Upper lobe of left lung (tissue), 6 donors: ENCODE results near the gene RETN. TPM values are rescaled to one million over a fixed set of nuclear protein-coding genes. Genes with fewer than 3 reads are reported as not detected.
A peak's percentile ranks its signal among the peaks of the same experiment; 100 is the strongest.

Experiments used
- ATAC-seq, 2 donors: fragments of 200-7000 bp; cut with Tn5 transposase; one replicate each; pipeline ENCODE4 v1.9.1; 2022; ENCODE audit warnings: mild to moderate bottlenecking in 2 of 2, moderate library complexity in 2 of 2; ENCODE audit not compliant: low FRiP score in 2 of 2
- DNase-seq, 2 donors: peaks; one replicate each; pipeline ENCODE4 v3.0.0-alpha.2; 2019 to 2020
- H3K27ac ChIP-seq, 4 donors: fragments of 200-600 bp; sonication (generic); one replicate each; pipeline ENCODE4 v1.5.1; 2016 to 2019
- H3K27me3 ChIP-seq, 4 donors: fragments of 200-600 bp; sonication (generic); one replicate each; pipeline ENCODE4 v1.5.1; 2017 to 2019
- H3K36me3 ChIP-seq, 4 donors: fragments of 200-600 bp; sonication (generic); one replicate each; pipeline ENCODE4 v1.5.1; 2016 to 2019
- H3K4me1 ChIP-seq, 4 donors: fragments of 200-600 bp; sonication (generic); one replicate each; pipeline ENCODE4 v1.5.1; 2018 to 2019
- H3K4me3 ChIP-seq, 4 donors: fragments of 200-600 bp; sonication (generic); one replicate each; pipeline ENCODE4 v1.5.1; 2017 to 2019; ENCODE audit warnings: mild to moderate bottlenecking in 2 of 4, moderate library complexity in 1 of 4
- H3K9me3 ChIP-seq, 4 donors: fragments of 200-600 bp; sonication (generic); one replicate each; pipeline ENCODE4 v1.5.1; 2018 to 2019
- CTCF ChIP-seq, 6 experiments: fragments of 450-650 bp in 4 of 6; fragments of 200-600 bp in 2 of 6; sonication (generic) in 2 of 6; IDR thresholded peaks; one replicate each; pipeline ENCODE4 v1.5.1; 2016 to 2019; ENCODE audit warnings: antibody characterized with exemption in 6 of 6
- EP300 ChIP-seq, 4 donors: sonication (generic); formaldehyde crosslinking; IDR thresholded peaks; one replicate each; pipeline ENCODE4 v1.5.1; 2017; ENCODE audit warnings: antibody characterized with exemption in 4 of 4, control low read depth in 2 of 4
- POLR2A ChIP-seq, 4 donors: fragments of 450-650 bp; IDR thresholded peaks; one replicate each; pipeline ENCODE4 v1.5.1; 2016 to 2017; ENCODE audit warnings: antibody characterized with exemption in 4 of 4, mild to moderate bottlenecking in 2 of 4
- POLR2AphosphoS5 ChIP-seq, 2 donors: sonication (generic); formaldehyde crosslinking; IDR thresholded peaks; one replicate each; pipeline ENCODE4 v1.5.1; 2017; ENCODE audit warnings: antibody characterized with exemption in 2 of 2
- WGBS, 2 donors: methylation state at CpG; one replicate each; pipeline ENCODE4 v1.1.5; 2017 to 2018; 5-methylcytosine and 5-hydroxymethylcytosine counted together
- total RNA-seq, 6 donors: library from RNA; depleted of rRNA in 4 of 6; stranded (reverse); fragments of >200 nt in 4 of 6; gene quantifications; one replicate each; pipeline versions ENCODE4 v1.1.0 to v1.2.1, GENCODE V29; 2016 to 2021
- donor health status: DM: no; HTN: no; CAD: no; lungs with moderate emphysema.
- donor health status: DM: no; HTN: yes; CAD: no; lungs with severe emphysema.

Gene RETN
- total RNA-seq, 6 donors from 2014 or later, result 2.5 to 59.2 (median 13.8) TPM

GRCh38 chr19:7628589-7629311 is 40.1 kb upstream of the RETN start:
- no peak for ATAC-seq
- peak overlapping the region; percentile 88 to 91 (median 88) for H3K27ac ChIP-seq
- WGBS, 2 donors, result 4 to 6% methylated on average over 13 to 14 of the region's 15 CpGs
- no peaks in the 10 kb centered on the region for H3K27me3 ChIP-seq
- peaks cover 28 to 40% (median 32%) of the 10 kb centered on the region in 4 donors for H3K4me1 ChIP-seq
- DNase-seq, result no peak
- peaks cover 5 to 53% (median 34%) of the 10 kb centered on the region in 4 donors for H3K36me3 ChIP-seq
- no peaks in the 10 kb centered on the region for H3K9me3 ChIP-seq
- H3K4me3 ChIP-seq, result peak overlapping the region; percentile 70 to 85 (median 76)
- no peak for TF ChIP-seq EP300 (IDR thresholded peaks at IDR 0.05)
- no peak for TF ChIP-seq POLR2AphosphoS5 (IDR thresholded peaks at IDR 0.05)

GRCh38 chr19:7629347-7630054 is 39.3 kb upstream of the RETN start, which contains the start of the genes PET100 and XAB2:
TSS of gene PET100 (plus strand) at chr19:7629793. CDS start at chr19:7629834, 41 bp downstream.
TSS of gene XAB2 (minus strand) at chr19:7629545. CDS start at chr19:7629527, 18 bp downstream.
- Histone ChIP-seq H3K4me3 (peak within 1 kb of the TSS; percentile 70 to 85 (median 76)), H3K36me3 (peaks cover 5 to 45% (median 28%) of the 10 kb centered on the region in 4 donors), H3K27me3 (no peaks in the 10 kb centered on the region), H3K27ac (peak within 1 kb of the TSS; percentile 88 to 91 (median 88)), H3K9me3 (no peaks in the 10 kb centered on the region), H3K4me1 (peaks cover 28 to 40% (median 32%) of the 10 kb centered on the region in 4 donors)
- DNase-seq, result peak; percentile 92 to 97
- 0 to 1% methylated on average over 37 to 38 of the region's 40 CpGs for WGBS, 2 donors
- peak; percentile 95 to 96 for ATAC-seq
- TF ChIP-seq CTCF (IDR thresholded peaks at IDR 0.05) (peak in 1 of 6 experiments; percentile 9), POLR2AphosphoS5 (IDR thresholded peaks at IDR 0.05) (peak; percentile 80 to 90), POLR2A (IDR thresholded peaks at IDR 0.05) (peak in 2 of 4 donors; percentile 66 to 76), EP300 (IDR thresholded peaks at IDR 0.05) (no peak)

- TF ChIP-seq EP300 (IDR thresholded peaks at IDR 0.05) (no peak), POLR2A (IDR thresholded peaks at IDR 0.05) (no peak), POLR2AphosphoS5 (IDR thresholded peaks at IDR 0.05) (no peak), CTCF (IDR thresholded peaks at IDR 0.05) (no peak)
- 92 to 93% methylated on average over 11 to 12 of the region's 12 CpGs for WGBS, 2 donors
- no peak for DNase-seq
- Histone ChIP-seq H3K4me3 (no peak overlapping the region), H3K27ac (no peak overlapping the region), H3K27me3 (no peaks in the 10 kb centered on the region), H3K9me3 (no peaks in the 10 kb centered on the region), H3K4me1 (peaks cover 28 to 45% (median 38%) of the 10 kb centered on the region in 4 donors), H3K36me3 (peaks cover 0 to 25% (median 10%) of the 10 kb centered on the region in 4 donors)
- no peak for ATAC-seq
Measured at GRCh38 chr19:7631577-7631976, 37.3 kb upstream of the RETN start.

- no peak overlapping the region for H3K4me3 ChIP-seq
- 90 to 93% methylated on average over 22 to 28 of the region's 40 CpGs for WGBS, 2 donors
- peak in 1 of 2 donors; percentile 79 for DNase-seq
- TF ChIP-seq CTCF (IDR thresholded peaks at IDR 0.05), result no peak
- peaks cover 24 to 49% (median 39%) of the 10 kb centered on the region in 4 donors for H3K4me1 ChIP-seq
- H3K27ac ChIP-seq, result no peak overlapping the region
- H3K36me3 ChIP-seq, result peaks cover 0 to 16% (median 4%) of the 10 kb centered on the region in 4 donors
- no peak for ATAC-seq
- no peaks in the 10 kb centered on the region for H3K9me3 ChIP-seq
- H3K27me3 ChIP-seq, result peaks cover 0 to 5% (median 0%) of the 10 kb centered on the region in 4 donors
Measured at GRCh38 chr19:7632340-7633203, 36.3 kb upstream of the RETN start.
